HAP-1 (cell line): ENCODE data around the gene AMPD3.

Experiments used
- DNase-seq, 2 experiments: peaks; one replicate each; pipeline ENCODE4 v3.0.0-alpha.2; 2016 to 2020; ENCODE audit warnings: low spot score in 2 of 2
- H3K27me3 ChIP-seq: fragments of 250-450 bp; sonication (Bioruptor Pico); 2 replicates; pipeline ENCODE4 v1.5.1; 2020; ENCODE audit warnings: low read depth, mild to moderate bottlenecking, moderate library complexity
- H3K36me3 ChIP-seq: fragments of 250-450 bp; sonication (Bioruptor Pico); replicated peaks from 2 replicates; pipeline ENCODE4 v1.5.1; 2020; ENCODE audit warnings: mild to moderate bottlenecking
- H3K4me1 ChIP-seq: fragments of 250-450 bp; sonication (Bioruptor Pico); 2 replicates; pipeline ENCODE4 v1.5.1; 2020; ENCODE audit warnings: mild to moderate bottlenecking
- H3K4me3 ChIP-seq: fragments of 250-450 bp; sonication (Bioruptor Pico); 2 replicates; pipeline ENCODE4 v1.5.1; 2020; ENCODE audit warnings: mild to moderate bottlenecking, moderate library complexity
- H3K9me3 ChIP-seq: fragments of 250-450 bp; sonication (Bioruptor Pico); 2 replicates; pipeline ENCODE4 v1.5.1; 2020; ENCODE audit warnings: mild to moderate bottlenecking, moderate library complexity
- in situ Hi-C: fragments of 300-500 bp; cut with MboI; formaldehyde crosslinking; loops from 3 replicates; pipeline ENCODE4 v1.14.3; 2020; ENCODE audit warnings: low sequenced_read_pairs, inconsistent platforms, mixed read lengths

Gene AMPD3

DNA sequence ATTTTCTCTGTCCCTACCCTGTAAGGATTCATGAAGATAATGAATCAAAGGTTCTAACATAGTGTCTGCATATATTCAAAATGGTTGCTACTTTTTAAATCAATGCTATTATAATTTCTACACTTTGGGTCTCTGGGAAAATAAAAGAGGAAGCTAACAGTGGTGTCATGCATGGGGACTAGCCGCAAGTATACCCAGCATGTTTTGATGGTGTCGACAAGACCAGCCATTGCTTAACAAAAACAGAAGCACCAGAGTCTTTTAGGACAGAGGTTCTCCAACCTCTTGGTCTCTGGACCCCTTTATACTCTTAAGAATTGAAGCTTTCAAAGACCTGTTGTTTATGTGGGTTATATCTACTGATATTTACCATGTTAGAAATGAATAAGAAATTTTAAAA lies 48.2 kb downstream of the AMPD3 start:
- Histone ChIP-seq H3K4me1 (no peaks in the 10 kb centered on the region; the same call in 1 of the 2 replicates), H3K27me3 (no peaks in the 10 kb centered on the region), H3K9me3 (no peaks in the 10 kb centered on the region), H3K4me3 (no peak overlapping the region), H3K36me3 (no peaks in the 10 kb centered on the region)
- in situ Hi-C loops = no loop called here
- no peak for DNase-seq

DNA sequence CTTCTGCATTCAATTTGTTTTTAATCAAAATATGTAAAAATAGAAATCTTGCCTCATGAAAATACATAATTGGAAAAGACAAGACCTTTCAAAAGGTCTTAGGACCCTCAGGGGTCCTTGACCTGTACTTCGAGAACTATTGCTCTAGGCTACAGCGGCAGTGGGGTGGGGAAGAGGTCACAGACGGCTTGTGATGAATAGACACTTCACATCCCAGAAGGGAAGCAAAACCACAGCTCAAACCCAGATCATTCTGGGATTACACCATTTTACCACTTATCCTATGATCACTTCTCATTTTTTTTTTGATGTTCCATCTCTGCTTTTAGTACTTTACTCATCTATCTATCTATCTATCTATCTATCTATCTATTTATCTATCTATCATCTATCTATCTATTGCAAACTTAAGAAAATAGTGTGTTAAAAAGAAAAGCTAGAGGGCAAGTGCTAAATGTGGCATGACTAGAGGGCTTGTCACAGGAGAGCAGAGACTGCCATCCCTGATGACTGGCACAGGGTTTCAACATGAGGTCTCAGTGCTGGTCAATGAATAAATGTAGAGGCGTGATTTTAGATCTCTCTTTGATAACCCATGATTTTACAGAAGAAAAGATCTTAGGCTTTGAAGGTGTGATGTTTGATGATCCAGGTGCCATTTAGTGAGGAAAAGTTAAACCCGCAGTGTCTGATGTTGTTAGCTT lies 48.9 kb downstream of the AMPD3 start:
- Histone ChIP-seq H3K4me3 (no peak overlapping the region), H3K4me1 (no peaks in the 10 kb centered on the region; the same call in 1 of the 2 replicates), H3K27me3 (no peaks in the 10 kb centered on the region), H3K36me3 (no peaks in the 10 kb centered on the region), H3K9me3 (no peaks in the 10 kb centered on the region)
- in situ Hi-C loops = no loop called here
- DNase-seq = no peak

GRCh38 chr11:10504490-10504889 lies 49.4 kb downstream of the AMPD3 start:
- H3K36me3 ChIP-seq = no peaks in the 10 kb centered on the region
- H3K27me3 ChIP-seq = no peaks in the 10 kb centered on the region
- no peak for DNase-seq
- H3K4me1 ChIP-seq = no peaks in the 10 kb centered on the region; the same call in 1 of the 2 replicates
- H3K9me3 ChIP-seq = no peaks in the 10 kb centered on the region
- H3K4me3 ChIP-seq = no peak overlapping the region
- in situ Hi-C loops = no loop called here

DNA sequence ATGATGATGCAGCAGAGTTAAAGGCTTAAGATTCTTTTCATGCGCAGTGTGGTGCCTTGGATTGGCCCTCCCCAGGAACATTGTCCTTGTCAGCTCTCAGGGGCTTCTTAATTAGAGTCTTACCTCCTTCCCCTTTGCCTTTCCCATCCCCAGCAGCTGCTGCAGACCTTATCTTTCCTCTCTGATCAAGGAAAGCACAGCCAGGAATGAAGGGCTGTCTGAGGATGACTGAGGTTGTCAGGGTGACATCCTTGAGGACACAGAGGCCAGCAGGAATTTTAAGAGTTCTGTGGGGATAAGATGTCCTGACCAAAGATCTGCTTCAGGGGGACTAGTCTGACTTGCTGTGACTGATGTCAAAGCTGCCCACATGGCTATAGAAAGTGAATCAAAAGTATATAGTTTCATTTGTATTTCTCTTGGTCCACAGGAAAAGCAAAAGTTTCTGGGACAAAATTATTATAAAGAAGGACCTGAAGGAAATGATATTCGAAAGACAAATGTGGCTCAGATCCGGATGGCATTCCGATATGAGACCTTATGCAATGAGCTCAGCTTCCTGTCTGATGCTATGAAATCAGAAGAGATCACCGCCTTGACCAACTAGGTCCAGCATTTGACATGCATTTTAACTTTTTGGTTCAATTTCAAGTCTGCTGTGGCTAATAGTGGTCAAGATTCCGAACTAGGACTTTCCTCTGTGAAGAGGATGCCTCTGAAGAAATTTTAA lies 50.4 kb downstream of the AMPD3 start:
- H3K4me1 ChIP-seq = no peaks in the 10 kb centered on the region; the same call in 1 of the 2 replicates
- no peak for DNase-seq
- no peaks in the 10 kb centered on the region for H3K27me3 ChIP-seq
- no peak overlapping the region for H3K4me3 ChIP-seq
- H3K36me3 ChIP-seq = no peaks in the 10 kb centered on the region
- in situ Hi-C loops = no loop called here
- H3K9me3 ChIP-seq = no peaks in the 10 kb centered on the region

- H3K36me3 ChIP-seq = no peaks in the 10 kb centered on the region
- in situ Hi-C loops = no loop called here
Observed at GRCh38 chr11:10506008-10506370, 50.9 kb downstream of the AMPD3 start.

DNA sequence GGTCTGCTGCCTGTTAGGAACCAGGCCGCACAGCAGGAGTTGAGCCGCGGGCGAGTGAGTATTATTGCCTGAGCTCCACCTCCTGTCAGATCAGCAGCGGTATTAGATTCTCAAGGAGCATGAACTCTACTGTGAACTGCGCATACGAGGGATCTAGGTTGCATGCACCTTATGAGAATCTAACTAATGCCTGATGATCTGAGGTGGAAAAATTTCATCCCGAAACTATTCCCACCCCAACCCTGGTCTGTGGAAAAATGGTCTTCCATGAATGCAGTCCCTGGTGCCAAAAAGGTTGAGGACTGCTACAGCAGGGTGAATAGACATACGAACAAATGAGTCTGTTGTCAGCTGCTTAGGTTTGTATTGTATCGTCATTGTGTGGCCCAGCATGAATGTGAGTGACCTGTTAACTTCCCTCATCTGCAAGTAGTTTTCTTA lies 56.1 kb downstream of the AMPD3 start:
- no peaks in the 10 kb centered on the region for H3K36me3 ChIP-seq
- in situ Hi-C loops = no loop called here
- no peak for DNase-seq
- H3K27me3 ChIP-seq = no peaks in the 10 kb centered on the region
- H3K9me3 ChIP-seq = no peaks in the 10 kb centered on the region
- no peaks in the 10 kb centered on the region; the same call in 1 of the 2 replicates for H3K4me1 ChIP-seq
- no peak overlapping the region for H3K4me3 ChIP-seq

More at GRCh38 chr11:10506008-10506370, 50.9 kb downstream of the AMPD3 start:
- Histone ChIP-seq H3K27me3 (no peaks in the 10 kb centered on the region), H3K9me3 (no peaks in the 10 kb centered on the region), H3K4me3 (no peak overlapping the region), H3K4me1 (no peaks in the 10 kb centered on the region; the same call in 1 of the 2 replicates)
- no peak for DNase-seq

DNA sequence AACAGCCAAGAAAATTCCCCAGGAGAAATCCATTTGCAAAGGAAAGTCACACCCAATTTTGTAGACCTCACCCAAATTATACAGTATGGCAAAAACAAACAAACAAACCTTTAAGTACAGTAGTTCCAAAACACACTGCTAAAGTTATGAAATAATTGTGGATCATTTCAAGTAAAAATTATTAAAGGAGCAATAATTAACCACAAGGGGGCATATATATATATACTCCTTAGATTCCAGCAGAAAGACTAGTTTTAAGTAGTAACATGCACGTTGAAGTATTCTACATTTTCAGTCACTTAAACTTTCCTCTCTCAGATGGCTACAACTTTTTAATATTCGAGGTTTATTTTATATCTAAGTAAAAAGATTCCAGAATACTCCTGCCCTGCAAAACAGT lies 59.1 kb downstream of the AMPD3 start:
- H3K27me3 ChIP-seq = no peaks in the 10 kb centered on the region
- peak in 1 of 2 experiments; percentile 8 for DNase-seq
- in situ Hi-C loops = no loop called here
- no peaks in the 10 kb centered on the region for H3K36me3 ChIP-seq
- no peak overlapping the region for H3K4me3 ChIP-seq
- no peaks in the 10 kb centered on the region for H3K9me3 ChIP-seq
- H3K4me1 ChIP-seq = no peaks in the 10 kb centered on the region

DNA sequence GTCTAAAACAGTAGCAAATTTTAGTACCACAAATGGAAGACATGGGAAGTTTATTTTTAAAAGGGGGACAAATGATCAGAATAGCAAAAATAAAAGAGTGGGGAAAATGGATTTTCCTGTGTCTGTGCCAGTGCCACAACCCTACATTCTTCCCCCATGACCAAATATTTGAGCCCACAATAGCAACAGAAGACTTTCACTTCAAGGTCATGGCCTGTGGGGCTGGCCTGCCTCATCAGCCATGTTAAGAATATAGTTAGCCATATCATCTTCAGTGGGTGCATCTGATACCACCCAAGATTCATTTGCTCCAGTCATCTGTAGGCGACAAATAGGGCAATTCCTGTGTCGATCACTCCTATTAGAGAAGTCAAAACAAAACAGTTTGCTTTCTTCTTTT lies 59.6 kb downstream of the AMPD3 start:
- Histone ChIP-seq H3K4me3 (no peak overlapping the region), H3K27me3 (no peaks in the 10 kb centered on the region), H3K9me3 (no peaks in the 10 kb centered on the region), H3K4me1 (no peaks in the 10 kb centered on the region), H3K36me3 (no peaks in the 10 kb centered on the region)
- in situ Hi-C loops = no loop called here
- no peak for DNase-seq

DNA sequence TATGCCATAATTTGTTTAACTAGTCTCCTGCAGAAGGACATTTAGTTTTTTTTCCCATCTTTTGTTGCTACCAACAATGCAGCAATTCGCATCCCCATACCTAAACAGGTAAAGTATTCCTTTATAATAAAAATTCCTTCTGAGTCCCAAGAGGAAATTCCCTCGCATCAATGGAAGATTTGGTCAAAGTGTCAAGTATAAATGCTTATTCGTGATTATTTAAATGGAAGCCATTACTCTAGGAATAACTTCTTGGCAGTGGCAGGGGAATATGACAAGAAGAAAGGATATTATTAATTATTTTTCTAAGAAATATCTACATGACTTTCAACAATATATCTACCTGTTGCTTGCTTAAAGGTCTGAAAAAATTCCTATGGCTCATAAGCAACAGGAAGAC lies 60.4 kb downstream of the AMPD3 start:
- in situ Hi-C loops = no loop called here
- no peaks in the 10 kb centered on the region for H3K27me3 ChIP-seq
- no peak for DNase-seq
- no peaks in the 10 kb centered on the region for H3K9me3 ChIP-seq
- no peaks in the 10 kb centered on the region for H3K36me3 ChIP-seq
- H3K4me3 ChIP-seq = no peak overlapping the region
- H3K4me1 ChIP-seq = no peaks in the 10 kb centered on the region

DNA sequence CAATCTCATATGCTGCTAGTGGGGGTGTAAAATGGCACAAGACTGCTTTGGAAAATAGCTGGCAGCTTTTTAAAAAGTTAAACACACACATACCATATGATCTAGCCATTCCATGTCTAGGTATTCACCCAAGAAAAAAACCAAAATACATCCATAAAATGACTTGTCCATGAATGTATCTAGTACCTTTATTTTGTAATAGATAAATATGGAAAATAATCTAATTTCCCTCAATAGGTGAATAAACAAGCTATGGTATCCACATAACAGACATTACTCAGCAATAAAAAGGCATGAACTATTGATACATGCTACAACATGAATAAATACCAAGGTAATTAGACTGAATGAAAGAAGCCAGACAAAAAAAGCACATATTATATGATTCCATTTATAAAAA lies 63.1 kb downstream of the AMPD3 start:
- Histone ChIP-seq H3K9me3 (no peaks in the 10 kb centered on the region), H3K4me3 (no peak overlapping the region), H3K4me1 (no peaks in the 10 kb centered on the region), H3K36me3 (peaks cover 4% of the 10 kb centered on the region), H3K27me3 (no peaks in the 10 kb centered on the region)
- no peak for DNase-seq
- in situ Hi-C loops = no loop called here

- no peaks in the 10 kb centered on the region for H3K27me3 ChIP-seq
- DNase-seq = no peak
- H3K36me3 ChIP-seq = peaks cover 9% of the 10 kb centered on the region
- no peak overlapping the region for H3K4me3 ChIP-seq
- in situ Hi-C loops = no loop called here
- H3K4me1 ChIP-seq = no peaks in the 10 kb centered on the region
- no peaks in the 10 kb centered on the region for H3K9me3 ChIP-seq
Observed at GRCh38 chr11:10518891-10519290, 63.8 kb downstream of the AMPD3 start.

DNA sequence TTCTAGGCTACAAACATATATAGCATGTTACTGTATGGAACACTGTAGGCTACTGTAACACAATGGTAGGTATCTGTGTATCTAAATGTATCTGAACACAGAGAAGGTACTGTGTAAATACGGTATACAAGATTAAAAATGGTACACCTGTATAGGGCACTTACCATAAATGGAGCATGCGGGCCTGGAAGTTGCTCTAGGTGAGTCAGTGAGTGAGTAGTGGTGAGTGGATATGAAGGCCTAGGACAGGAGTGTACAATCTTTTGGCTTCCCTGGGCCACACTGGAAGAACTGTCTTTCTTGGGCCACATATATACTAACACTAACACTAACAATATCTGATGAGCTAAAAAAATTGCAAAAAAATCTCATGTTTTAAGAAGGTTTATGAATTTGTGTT lies 64.6 kb downstream of the AMPD3 start:
- in situ Hi-C loops = no loop called here
- Histone ChIP-seq H3K27me3 (no peaks in the 10 kb centered on the region), H3K4me3 (no peak overlapping the region), H3K36me3 (peaks cover 12% of the 10 kb centered on the region), H3K4me1 (no peaks in the 10 kb centered on the region), H3K9me3 (no peaks in the 10 kb centered on the region)
- DNase-seq = no peak

DNA sequence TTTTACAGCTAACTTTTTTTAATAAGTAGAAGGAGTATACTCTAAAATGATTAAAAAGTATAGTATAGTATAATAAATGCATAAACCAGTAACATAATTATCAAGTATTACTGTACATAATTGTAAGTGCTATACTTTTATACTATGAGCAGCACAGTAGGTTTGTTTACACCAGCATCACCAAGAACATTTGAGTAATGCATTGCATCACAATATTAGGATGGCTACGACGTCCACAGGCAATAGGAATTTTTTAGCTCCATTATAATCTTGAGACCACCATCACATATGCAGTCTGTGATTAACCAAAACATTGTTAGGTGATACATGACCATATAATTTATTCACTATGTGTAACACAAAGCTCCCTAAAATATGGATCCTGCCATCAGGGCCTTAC lies 65.5 kb downstream of the AMPD3 start:
- H3K4me3 ChIP-seq = no peak overlapping the region
- no peaks in the 10 kb centered on the region for H3K4me1 ChIP-seq
- in situ Hi-C loops = no loop called here
- no peaks in the 10 kb centered on the region for H3K27me3 ChIP-seq
- no peak for DNase-seq
- peaks cover 20% of the 10 kb centered on the region for H3K36me3 ChIP-seq
- no peaks in the 10 kb centered on the region for H3K9me3 ChIP-seq

GRCh38 chr11:10522276-10522675 lies 67.2 kb downstream of the AMPD3 start:
- Histone ChIP-seq H3K4me1 (no peaks in the 10 kb centered on the region), H3K4me3 (no peak overlapping the region), H3K27me3 (no peaks in the 10 kb centered on the region), H3K36me3 (peaks cover 23% of the 10 kb centered on the region), H3K9me3 (no peaks in the 10 kb centered on the region)
- DNase-seq = no peak
- in situ Hi-C loops = no loop called here
